Measurements from ENCODE around the gene CARD6. TPM values are rescaled to one million over a fixed set of nuclear protein-coding genes. Genes with fewer than 3 reads are reported as not detected.

CARD6 gene
- total and polyA plus RNA-seq, 2 of the 4 experiments (the other 2 are of a cell fraction) = 1.8 to 4.3 TPM

DNA sequence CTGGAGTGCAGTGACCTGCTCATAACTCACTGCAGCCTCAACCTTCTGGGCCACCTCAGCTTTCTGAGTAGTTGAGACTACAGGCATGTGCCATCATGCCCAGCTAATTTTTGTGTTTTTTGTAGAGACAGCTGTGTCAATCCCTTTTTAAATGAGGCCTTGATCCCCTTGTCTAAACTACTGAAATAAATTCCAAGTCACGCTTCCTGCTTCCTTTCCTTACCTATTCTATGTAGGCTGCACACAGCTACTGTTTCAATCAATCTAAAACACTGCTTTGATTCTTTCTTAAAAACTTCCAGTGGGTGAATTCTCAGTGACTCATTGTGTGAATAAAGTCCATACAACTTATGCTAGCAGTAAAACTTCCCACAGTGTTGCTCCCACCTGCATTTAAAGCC is 65.2 kb downstream of the CARD6 start:
- Histone ChIP-seq H3K4ac (ENCODE audit: low read depth, low read length) (peak overlapping the region; percentile 28), H2BK20ac (ENCODE audit: low read depth, low read length) (peak overlapping the region; percentile 41), H3K9me1 (ENCODE audit: insufficient read depth, low read length) (no peaks in the 10 kb centered on the region; the same call in 1 of the 2 replicates), H4K8ac (ENCODE audit: low read depth in 2 of 2, low read length in 2 of 2) (peak overlapping the region in 1 of 2 experiments; percentile 50; a peak in 2 of 4 replicates), H2BK120ac (ENCODE audit: low read depth, low read length) (peak overlapping the region; percentile 51), H3K4me2 (ENCODE audit: low read depth, low read length) (no peak overlapping the region), H4K5ac (ENCODE audit: low read depth, low read length) (peak overlapping the region; percentile 57; the same call in 1 of the 2 replicates), H3K4me3 (ENCODE audit: insufficient read depth, low read depth, low read length) (no peak overlapping the region), H3K27me3 (ENCODE audit: control insufficient read depth, insufficient read depth, low read length) (no peaks in the 10 kb centered on the region), H3K9me3 (ENCODE audit: control insufficient read depth, insufficient read depth, low read length) (no peaks in the 10 kb centered on the region), H2BK5ac (ENCODE audit: low read depth, low read length, poor library complexity, severe bottlenecking) (peak overlapping the region; percentile 51), H3K79me1 (ENCODE audit: low read depth in 1 of 2, low read length in 2 of 2) (no peaks in the 10 kb centered on the region), H3K4me1 (ENCODE audit: control insufficient read depth, insufficient read depth, low read length) (peaks cover 7% of the 10 kb centered on the region; the same call in 1 of the 2 replicates), H3K27ac (ENCODE audit: insufficient read depth, low read length) (no peak overlapping the region), H3K23ac (ENCODE audit: low read depth, low read length) (no peak overlapping the region), H3K14ac (replicated peaks; ENCODE audit: low read depth, low read length) (no peak overlapping the region), H4K91ac (ENCODE audit: insufficient read depth, low read depth, low read length) (peak overlapping the region; percentile 40; the same call in 1 of the 2 replicates), H4K20me1 (ENCODE audit: insufficient read depth, low read length) (no peaks in the 10 kb centered on the region), H2AFZ (replicated peaks; ENCODE audit: low read length, poor library complexity) (no peak overlapping the region), H2BK15ac (ENCODE audit: low read depth, low read length) (peak overlapping the region; percentile 33; the same call in 2 of the 3 replicates), H3K18ac (ENCODE audit: low read depth, low read length) (peak overlapping the region; percentile 80; the same call in 1 of the 2 replicates), H3K9ac (ENCODE audit: low read depth, low read length) (no peak overlapping the region), H2AK9ac (replicated peaks; ENCODE audit: low read depth, low read length, poor library complexity) (no peak overlapping the region), H3K56ac (ENCODE audit: extremely low read depth, insufficient read depth, low read length) (no peak overlapping the region; the same call in 1 of the 2 replicates), H3K36me3 (ENCODE audit: control insufficient read depth, insufficient read depth, low read length) (no peaks in the 10 kb centered on the region), H2AK5ac (ENCODE audit: low read depth, low read length) (peak overlapping the region; percentile 5; the same call in 1 of the 2 replicates)
- in situ Hi-C loops (cut with MboI; ENCODE audit: low sequenced_read_pairs) (loop anchor here (10.0 to 25.0 kb wide), 3 partner anchors 438 to 928 kb away; no protein-coding TSS in a partner anchor), dilution Hi-C loops (cut with HindIII; ENCODE audit: low sequenced_read_pairs, unreplicated experiment) (no loop called here), intact Hi-C loops (cut with micrococcal nuclease) (loop anchor here (10.0 kb wide), 1 partner anchor 518 kb away; no protein-coding TSS in a partner anchor)
- ChIA-PET CTCF (interaction anchor here (0.7 kb wide), 2 partner anchors 82 to 436 kb away, joined by 4 read pairs; no protein-coding TSS in a partner anchor), POLR2A (ENCODE audit: unreplicated experiment) (no interaction called here)
- no peak for ATAC-seq (ENCODE audit: low read depth)
- 60% methylated on average over 1 of the region's 1 CpG; no CpG with 5 or more reads in 1 of the 2 experiments for WGBS, 2 experiments (ENCODE audit: extremely low coverage in 2 of 2, insufficient read length in 1 of 2)
- BruUV-seq (replicated peaks) = no TSS peak
- peak; percentile 63 for DNase-seq
- TF ChIP-seq MAFK (IDR thresholded peaks at IDR 0.05; ENCODE audit: low read depth, low read length) = no peak
- TF ChIP-seq, protein P1, sequence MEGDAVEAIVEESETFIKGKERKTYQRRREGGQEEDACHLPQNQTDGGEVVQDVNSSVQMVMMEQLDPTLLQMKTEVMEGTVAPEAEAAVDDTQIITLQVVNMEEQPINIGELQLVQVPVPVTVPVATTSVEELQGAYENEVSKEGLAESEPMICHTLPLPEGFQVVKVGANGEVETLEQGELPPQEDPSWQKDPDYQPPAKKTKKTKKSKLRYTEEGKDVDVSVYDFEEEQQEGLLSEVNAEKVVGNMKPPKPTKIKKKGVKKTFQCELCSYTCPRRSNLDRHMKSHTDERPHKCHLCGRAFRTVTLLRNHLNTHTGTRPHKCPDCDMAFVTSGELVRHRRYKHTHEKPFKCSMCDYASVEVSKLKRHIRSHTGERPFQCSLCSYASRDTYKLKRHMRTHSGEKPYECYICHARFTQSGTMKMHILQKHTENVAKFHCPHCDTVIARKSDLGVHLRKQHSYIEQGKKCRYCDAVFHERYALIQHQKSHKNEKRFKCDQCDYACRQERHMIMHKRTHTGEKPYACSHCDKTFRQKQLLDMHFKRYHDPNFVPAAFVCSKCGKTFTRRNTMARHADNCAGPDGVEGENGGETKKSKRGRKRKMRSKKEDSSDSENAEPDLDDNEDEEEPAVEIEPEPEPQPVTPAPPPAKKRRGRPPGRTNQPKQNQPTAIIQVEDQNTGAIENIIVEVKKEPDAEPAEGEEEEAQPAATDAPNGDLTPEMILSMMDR (conservative IDR thresholded peaks at IDR 0.05; ENCODE audit: low read depth, low read length) = no peak

Measured in IMR-90 (cell line).